ENCODE results near the gene EGFL6. TPM values are rescaled to one million over a fixed set of nuclear protein-coding genes. Genes with fewer than 3 reads are reported as not detected.

Gene EGFL6
- total RNA-seq, 6 experiments from 2014 or later = not detected

DNA sequence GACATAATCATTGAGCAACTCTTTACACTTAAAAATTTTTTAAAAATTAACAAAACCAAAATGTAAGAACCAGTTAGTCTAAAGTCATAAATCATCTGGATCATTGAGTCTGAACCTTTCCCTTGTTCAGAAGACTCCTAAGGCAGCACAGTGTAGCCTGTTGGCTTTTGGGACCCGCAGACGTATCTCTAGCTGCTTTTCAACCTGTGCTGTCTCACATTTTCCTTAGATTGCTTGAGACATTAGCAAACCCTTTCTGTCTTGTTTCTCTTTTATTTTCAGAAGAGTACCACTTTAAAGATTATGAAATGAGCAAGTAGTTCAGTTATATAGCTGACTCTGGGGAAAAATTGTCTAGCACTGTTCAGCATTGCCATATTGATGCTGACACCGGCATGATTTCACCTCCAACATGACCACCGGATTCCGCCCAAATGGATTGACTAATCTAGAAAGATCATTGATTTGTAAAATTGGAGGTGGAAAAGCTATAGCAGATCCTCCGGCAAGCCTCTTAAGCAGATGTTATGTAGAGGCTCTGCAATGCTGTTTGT lies 92.4 kb downstream of the EGFL6 start:
- Histone ChIP-seq H3K4me1 (peaks cover 0 to 7% (median 0%) of the 10 kb centered on the region in 4 donors), H3K4me3 (no peak overlapping the region), H3K27ac (no peak overlapping the region), H3K27me3 (no peaks in the 10 kb centered on the region), H3K9me3 (no peaks in the 10 kb centered on the region), H3K36me3 (peaks cover 0 to 4% (median 2%) of the 10 kb centered on the region in 4 donors)
- TF ChIP-seq POLR2A (IDR thresholded peaks at IDR 0.05) = no peak
- TF ChIP-seq, protein P1, sequence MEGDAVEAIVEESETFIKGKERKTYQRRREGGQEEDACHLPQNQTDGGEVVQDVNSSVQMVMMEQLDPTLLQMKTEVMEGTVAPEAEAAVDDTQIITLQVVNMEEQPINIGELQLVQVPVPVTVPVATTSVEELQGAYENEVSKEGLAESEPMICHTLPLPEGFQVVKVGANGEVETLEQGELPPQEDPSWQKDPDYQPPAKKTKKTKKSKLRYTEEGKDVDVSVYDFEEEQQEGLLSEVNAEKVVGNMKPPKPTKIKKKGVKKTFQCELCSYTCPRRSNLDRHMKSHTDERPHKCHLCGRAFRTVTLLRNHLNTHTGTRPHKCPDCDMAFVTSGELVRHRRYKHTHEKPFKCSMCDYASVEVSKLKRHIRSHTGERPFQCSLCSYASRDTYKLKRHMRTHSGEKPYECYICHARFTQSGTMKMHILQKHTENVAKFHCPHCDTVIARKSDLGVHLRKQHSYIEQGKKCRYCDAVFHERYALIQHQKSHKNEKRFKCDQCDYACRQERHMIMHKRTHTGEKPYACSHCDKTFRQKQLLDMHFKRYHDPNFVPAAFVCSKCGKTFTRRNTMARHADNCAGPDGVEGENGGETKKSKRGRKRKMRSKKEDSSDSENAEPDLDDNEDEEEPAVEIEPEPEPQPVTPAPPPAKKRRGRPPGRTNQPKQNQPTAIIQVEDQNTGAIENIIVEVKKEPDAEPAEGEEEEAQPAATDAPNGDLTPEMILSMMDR (IDR thresholded peaks at IDR 0.05) = no peak
- 81% methylated on average over 6 of the region's 6 CpGs for WGBS (ENCODE audit: insufficient coverage, low coverage, low lambda C conversion rate, missing lambda C conversion rate)
- intact Hi-C loops (cut with DNase I) = no loop called here
- DNase-seq (no peak), ATAC-seq (no peak)

DNA sequence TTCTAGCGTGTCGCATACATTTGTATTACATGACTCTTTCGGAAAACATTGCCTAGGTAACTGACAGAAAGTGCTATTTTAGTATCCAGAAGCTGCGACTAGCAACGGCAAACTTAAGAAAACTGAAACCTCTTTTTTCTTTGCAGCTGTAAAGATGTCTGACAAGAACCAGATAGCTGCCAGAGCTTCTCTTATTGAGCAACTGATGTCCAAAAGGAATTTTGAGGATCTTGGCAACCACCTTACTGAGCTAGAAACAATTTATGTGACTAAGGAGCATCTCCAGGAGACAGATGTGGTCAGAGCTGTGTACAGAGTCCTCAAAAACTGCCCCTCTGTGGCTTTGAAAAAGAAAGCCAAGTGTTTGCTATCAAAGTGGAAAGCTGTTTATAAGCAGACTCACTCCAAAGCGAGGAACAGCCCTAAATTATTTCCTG lies 93.0 kb downstream of the EGFL6 start:
- peaks cover 0 to 7% (median 0%) of the 10 kb centered on the region in 4 donors for H3K4me1 ChIP-seq
- DNase-seq = no peak
- intact Hi-C loops (cut with DNase I) = no loop called here
- no peak overlapping the region for H3K27ac ChIP-seq
- no peak overlapping the region for H3K4me3 ChIP-seq
- TF ChIP-seq, protein P1 (IDR thresholded peaks at IDR 0.05) = no peak
- TF ChIP-seq POLR2A (IDR thresholded peaks at IDR 0.05) = no peak
- no peaks in the 10 kb centered on the region for H3K9me3 ChIP-seq
- WGBS (ENCODE audit: insufficient coverage, low coverage, low lambda C conversion rate, missing lambda C conversion rate) = 69% methylated on average over 6 of the region's 6 CpGs
- no peak for ATAC-seq
- H3K27me3 ChIP-seq = no peaks in the 10 kb centered on the region
- H3K36me3 ChIP-seq = peaks cover 0 to 4% (median 2%) of the 10 kb centered on the region in 4 donors

DNA sequence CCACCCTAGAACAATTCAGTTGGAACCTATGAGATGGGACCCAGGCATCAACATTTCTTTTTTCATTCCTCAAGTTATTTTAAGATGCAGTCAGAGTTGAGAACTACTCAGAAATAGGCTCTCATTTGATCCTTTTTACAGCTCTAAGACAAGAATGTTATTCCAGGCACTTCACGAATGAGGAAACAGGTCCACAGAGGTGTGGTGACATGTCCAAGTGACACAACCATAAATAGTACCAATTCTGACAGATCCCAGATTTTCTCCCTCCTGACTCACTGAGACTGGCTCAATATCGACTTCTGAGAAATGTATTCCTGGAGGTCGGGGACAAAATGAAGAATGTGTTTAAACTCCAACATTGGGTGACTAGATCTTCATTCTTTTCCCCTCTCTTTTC lies 94.6 kb downstream of the EGFL6 start:
- Histone ChIP-seq H3K4me3 (no peak overlapping the region), H3K9me3 (no peaks in the 10 kb centered on the region), H3K27ac (no peak overlapping the region), H3K4me1 (peaks cover 0 to 3% (median 0%) of the 10 kb centered on the region in 4 donors), H3K27me3 (no peaks in the 10 kb centered on the region), H3K36me3 (peaks cover 0 to 4% (median 2%) of the 10 kb centered on the region in 4 donors)
- no peak for TF ChIP-seq POLR2A (IDR thresholded peaks at IDR 0.05)
- TF ChIP-seq, protein P1 (IDR thresholded peaks at IDR 0.05) = no peak
- ATAC-seq (no peak), DNase-seq (no peak)
- intact Hi-C loops (cut with DNase I) = no loop called here
- WGBS (ENCODE audit: insufficient coverage, low coverage, low lambda C conversion rate, missing lambda C conversion rate) = 76% methylated on average over 3 of the region's 3 CpGs

DNA sequence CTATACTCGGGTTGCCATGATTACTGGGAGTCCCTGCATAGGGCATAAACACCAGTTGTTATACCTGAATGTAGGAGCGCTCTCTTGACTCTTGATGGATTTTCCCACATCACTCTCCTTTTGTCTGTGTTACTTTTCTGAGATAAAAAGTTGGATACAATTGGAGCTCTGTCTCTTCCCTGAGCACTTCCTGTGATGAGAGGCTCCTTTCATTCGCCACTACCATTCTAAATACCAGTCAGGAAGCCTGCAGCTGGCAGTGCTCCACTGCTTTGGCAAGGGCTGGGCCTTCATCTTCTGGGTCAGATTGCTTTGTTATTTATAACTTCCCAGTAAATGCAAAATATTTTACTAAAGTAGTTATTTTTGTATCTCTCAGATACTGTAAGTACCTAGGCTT lies 97.4 kb downstream of the EGFL6 start:
- no peaks in the 10 kb centered on the region for H3K36me3 ChIP-seq
- DNase-seq (no peak), ATAC-seq (no peak)
- no peaks in the 10 kb centered on the region for H3K9me3 ChIP-seq
- no peaks in the 10 kb centered on the region for H3K27me3 ChIP-seq
- intact Hi-C loops (cut with DNase I) = no loop called here
- no peak overlapping the region for H3K4me3 ChIP-seq
- no peaks in the 10 kb centered on the region for H3K4me1 ChIP-seq
- no peak overlapping the region for H3K27ac ChIP-seq
- WGBS (ENCODE audit: insufficient coverage, low coverage, low lambda C conversion rate, missing lambda C conversion rate) = 75% methylated on average over 1 of the region's 3 CpGs
- TF ChIP-seq, protein P1 (IDR thresholded peaks at IDR 0.05) = no peak
- TF ChIP-seq POLR2A (IDR thresholded peaks at IDR 0.05) = no peak

DNA sequence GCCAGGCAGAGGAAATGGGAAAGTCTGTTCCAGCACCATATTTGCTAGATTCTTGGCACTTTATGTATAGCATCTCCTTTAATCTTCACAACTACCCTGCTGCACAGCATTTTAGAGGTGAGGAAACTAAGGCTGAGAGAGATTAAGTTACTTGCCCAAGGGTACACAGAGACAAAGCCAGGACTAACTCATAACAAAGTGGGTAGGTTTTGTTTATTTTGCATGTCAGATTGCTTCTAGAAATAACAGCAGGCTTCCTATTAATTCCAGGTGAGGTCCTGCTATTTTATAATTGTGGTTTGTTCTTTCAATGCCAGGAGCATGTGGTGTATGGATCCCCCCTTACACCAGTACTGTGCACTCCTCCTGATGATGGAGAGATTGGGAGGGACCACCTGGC lies 98.5 kb downstream of the EGFL6 start:
- TF ChIP-seq, protein P1 (IDR thresholded peaks at IDR 0.05) = no peak
- no peak for TF ChIP-seq POLR2A (IDR thresholded peaks at IDR 0.05)
- intact Hi-C loops (cut with DNase I) = no loop called here
- H3K9me3 ChIP-seq = no peaks in the 10 kb centered on the region
- H3K4me1 ChIP-seq = no peaks in the 10 kb centered on the region
- H3K27ac ChIP-seq = no peak overlapping the region
- no peaks in the 10 kb centered on the region for H3K27me3 ChIP-seq
- ATAC-seq = no peak
- DNase-seq = no peak
- H3K4me3 ChIP-seq = no peak overlapping the region
- H3K36me3 ChIP-seq = no peaks in the 10 kb centered on the region
